ENCODE measurements around the gene TSR3.

The TSR3 gene

GRCh38 chr16:1316033-1316405 lies 35.7 kb downstream of the TSR3 start:
- no peak overlapping the region for H3K4me3 ChIP-seq
- peaks cover 100% of the 10 kb centered on the region in 11 experiments for H4K20me1 ChIP-seq
- peaks cover 20 to 33% (median 22%) of the 10 kb centered on the region in 10 experiments for H3K4me1 ChIP-seq
- H3K9me3 ChIP-seq (replicated peaks in 1 of 11), result no peaks in the 10 kb centered on the region
- no peak for TF ChIP-seq Cebpa-rat (IDR thresholded peaks at IDR 0.05)
- H3K27me3 ChIP-seq, result no peaks in the 10 kb centered on the region
- H3K36me3 ChIP-seq, result peaks cover 94 to 100% (median 99%) of the 10 kb centered on the region in 11 experiments
- H3K27ac ChIP-seq, result no peak overlapping the region
- H3K9ac ChIP-seq, result peak overlapping the region in 2 of 11 experiments; percentile 8 to 13; a peak in 3 of 22 replicates
- H3K4me2 ChIP-seq, result no peak overlapping the region

- Histone ChIP-seq H3K36me3 (peaks cover 87 to 100% (median 94%) of the 10 kb centered on the region in 11 experiments), H4K20me1 (peaks cover 100% of the 10 kb centered on the region in 11 experiments), H3K9ac (peak overlapping the region in 4 of 11 experiments; percentile 22 to 99 (median 33); a peak in 4 of 22 replicates)
Measured at GRCh38 chr16:1315081-1316032, 36.3 kb downstream of the TSR3 start.

GRCh38 chr16:1314399-1315068 lies 37.1 kb downstream of the TSR3 start:
- Histone ChIP-seq H3K36me3 (peaks cover 79 to 92% (median 86%) of the 10 kb centered on the region in 11 experiments), H3K27ac (no peak overlapping the region), H4K20me1 (peaks cover 97 to 100% (median 98%) of the 10 kb centered on the region in 11 experiments), H3K9me3 (replicated peaks in 1 of 11) (no peaks in the 10 kb centered on the region), H3K27me3 (no peaks in the 10 kb centered on the region), H3K4me3 (no peak overlapping the region), H3K4me1 (peaks cover 20 to 31% (median 23%) of the 10 kb centered on the region in 10 experiments), H3K4me2 (no peak overlapping the region), H3K9ac (peak overlapping the region in 7 of 11 experiments; percentile 31 to 100 (median 39); a peak in 9 of 22 replicates)
- no peak for TF ChIP-seq Cebpa-rat (IDR thresholded peaks at IDR 0.05)

More at GRCh38 chr16:1315081-1316032, 36.3 kb downstream of the TSR3 start:
- no peaks in the 10 kb centered on the region for H3K9me3 ChIP-seq (replicated peaks in 1 of 11)
- H3K4me2 ChIP-seq, result no peak overlapping the region
- H3K4me3 ChIP-seq, result no peak overlapping the region
- peaks cover 20 to 31% (median 23%) of the 10 kb centered on the region in 10 experiments for H3K4me1 ChIP-seq
- no peaks in the 10 kb centered on the region for H3K27me3 ChIP-seq
- H3K27ac ChIP-seq, result no peak overlapping the region
- TF ChIP-seq Cebpa-rat (IDR thresholded peaks at IDR 0.05), result no peak

GRCh38 chr16:1313721-1314369 lies 37.8 kb downstream of the TSR3 start:
- Histone ChIP-seq H3K4me2 (0 out of 22 replicates have a peak overlapping the region, but pooled peaks of 2 of the 11 experiments have one; percentile 7 to 8), H3K27me3 (no peaks in the 10 kb centered on the region), H3K4me3 (no peak overlapping the region), H3K9me3 (replicated peaks in 1 of 11) (no peaks in the 10 kb centered on the region), H3K27ac (no peak overlapping the region), H3K9ac (peak overlapping the region in 8 of 11 experiments; percentile 24 to 100 (median 39); a peak in 8 of 22 replicates), H3K4me1 (peaks cover 20 to 31% (median 23%) of the 10 kb centered on the region in 10 experiments), H4K20me1 (peaks cover 90 to 93% (median 92%) of the 10 kb centered on the region in 11 experiments), H3K36me3 (peaks cover 72 to 86% (median 79%) of the 10 kb centered on the region in 11 experiments)
- no peak for TF ChIP-seq Cebpa-rat (IDR thresholded peaks at IDR 0.05)

- Histone ChIP-seq H3K4me1 (peaks cover 20 to 31% (median 23%) of the 10 kb centered on the region in 10 experiments), H3K27ac (no peak overlapping the region), H3K9ac (peak overlapping the region; percentile 99 to 100 (median 100); a peak in 18 of 22 replicates), H3K4me2 (peak overlapping the region in 10 of 11 experiments; percentile 93 to 100 (median 97); a peak in 17 of 22 replicates), H3K9me3 (replicated peaks in 1 of 11) (no peaks in the 10 kb centered on the region), H4K20me1 (peaks cover 81 to 84% (median 82%) of the 10 kb centered on the region in 11 experiments), H3K27me3 (no peaks in the 10 kb centered on the region), H3K36me3 (peaks cover 62 to 76% (median 70%) of the 10 kb centered on the region in 11 experiments), H3K4me3 (no peak overlapping the region)
- TF ChIP-seq Cebpa-rat (IDR thresholded peaks at IDR 0.05), result no peak
Measured at GRCh38 chr16:1312903-1313302, 38.8 kb downstream of the TSR3 start.

- Histone ChIP-seq H3K27ac (peak overlapping the region in 2 of 11 experiments; percentile 2 to 100; a peak in 1 of 22 replicates), H3K36me3 (peaks cover 58 to 72% (median 65%) of the 10 kb centered on the region in 11 experiments), H3K9me3 (replicated peaks in 1 of 11) (no peaks in the 10 kb centered on the region), H3K4me1 (peaks cover 20 to 31% (median 23%) of the 10 kb centered on the region in 10 experiments), H4K20me1 (peaks cover 76 to 79% (median 77%) of the 10 kb centered on the region in 11 experiments), H3K4me2 (peak overlapping the region; percentile 93 to 100 (median 98)), H3K4me3 (peak overlapping the region in 4 of 10 experiments; percentile 93 to 100 (median 100); a peak in 5 of 20 replicates), H3K9ac (peak overlapping the region; percentile 99 to 100 (median 100); a peak in 21 of 22 replicates), H3K27me3 (no peaks in the 10 kb centered on the region)
- no peak for TF ChIP-seq Cebpa-rat (IDR thresholded peaks at IDR 0.05)
Measured at GRCh38 chr16:1312467-1312816, 39.2 kb downstream of the TSR3 start.

GRCh38 chr16:1311738-1312466 lies 39.8 kb downstream of the TSR3 start:
- Histone ChIP-seq H3K4me3 (peak overlapping the region; percentile 84 to 100 (median 98)), H3K4me2 (peak overlapping the region; percentile 93 to 100 (median 98)), H3K9me3 (replicated peaks in 1 of 11) (no peaks in the 10 kb centered on the region), H3K27me3 (no peaks in the 10 kb centered on the region), H3K27ac (peak overlapping the region in 9 of 11 experiments; percentile 5 to 100 (median 100); a peak in 15 of 22 replicates), H3K9ac (peak overlapping the region; percentile 99 to 100 (median 100)), H4K20me1 (peaks cover 71 to 74% (median 72%) of the 10 kb centered on the region in 11 experiments), H3K36me3 (peaks cover 52 to 66% (median 60%) of the 10 kb centered on the region in 11 experiments), H3K4me1 (peaks cover 21 to 34% (median 27%) of the 10 kb centered on the region in 10 experiments)
- TF ChIP-seq Cebpa-rat (IDR thresholded peaks at IDR 0.05), result no peak

All from BLaER1 treated with 17β-estradiol and CSF1 and Interleukin-3, amounts not matched to agents 10 nM and 100 nM (cell line).